ENCODE measurements around the gene UTF1. TPM values are rescaled to one million over a fixed set of nuclear protein-coding genes. Genes with fewer than 3 reads are reported as not detected.

Gene UTF1
- polyA plus RNA-seq, 1 donor from 2014 or later: not detected

- Histone ChIP-seq H3K4me2 (ENCODE audit: low read length) (no peak overlapping the region), H3F3A (ENCODE audit: insufficient read depth, low read length, poor library complexity, severe bottlenecking) (no peaks in the 10 kb centered on the region), H3K27me3 (ENCODE audit: insufficient read depth, low read depth, low read length) (no peaks in the 10 kb centered on the region), H2AFZ (ENCODE audit: low read depth, low read length) (no peak overlapping the region), H3K9me2 (ENCODE audit: insufficient read depth, low read length) (no peaks in the 10 kb centered on the region), H3K79me2 (replicated peaks; ENCODE audit: insufficient read depth, low read length) (no peaks in the 10 kb centered on the region), H4K20me1 (ENCODE audit: insufficient read depth) (no peaks in the 10 kb centered on the region), H3K4me3 (ENCODE audit: low read length) (no peak overlapping the region), H3K9ac (ENCODE audit: low read length) (no peak overlapping the region), H3K36me3 (ENCODE audit: insufficient read depth, low read length) (no peaks in the 10 kb centered on the region), H3K27ac (ENCODE audit: low read length) (no peak overlapping the region), H3K9me3 (ENCODE audit: low read length) (no peaks in the 10 kb centered on the region)
- no peak for TF ChIP-seq RAD21 (conservative IDR thresholded peaks at IDR 0.05)
- no peak for TF ChIP-seq REST (IDR thresholded peaks at IDR 0.05; ENCODE audit: borderline replicate concordance)
- no peak for TF ChIP-seq CTCF (IDR thresholded peaks at IDR 0.05; ENCODE audit: poor library complexity, severe bottlenecking)
These were observed 15.6 kb downstream of the UTF1 start for GRCh38 chr10:133245439-133246235.

GRCh38 chr10:133246236-133246626 lies 16.2 kb downstream of the UTF1 start:
- Histone ChIP-seq H3K9me2 (ENCODE audit: insufficient read depth, low read length) (no peaks in the 10 kb centered on the region), H3K36me3 (ENCODE audit: insufficient read depth, low read length) (no peaks in the 10 kb centered on the region), H3K9me3 (ENCODE audit: low read length) (no peaks in the 10 kb centered on the region), H3K27me3 (ENCODE audit: insufficient read depth, low read depth, low read length) (no peaks in the 10 kb centered on the region), H2AFZ (ENCODE audit: low read depth, low read length) (no peak overlapping the region), H3K4me2 (ENCODE audit: low read length) (no peak overlapping the region), H3K79me2 (replicated peaks; ENCODE audit: insufficient read depth, low read length) (no peaks in the 10 kb centered on the region), H3F3A (ENCODE audit: insufficient read depth, low read length, poor library complexity, severe bottlenecking) (no peaks in the 10 kb centered on the region), H3K27ac (ENCODE audit: low read length) (no peak overlapping the region), H3K9ac (ENCODE audit: low read length) (no peak overlapping the region), H4K20me1 (ENCODE audit: insufficient read depth) (no peaks in the 10 kb centered on the region), H3K4me3 (ENCODE audit: low read length) (no peak overlapping the region)
- no peak for TF ChIP-seq TAF1 (IDR thresholded peaks at IDR 0.05; ENCODE audit: low read depth)
- TF ChIP-seq SMC3 (conservative IDR thresholded peaks at IDR 0.05; ENCODE audit: poor library complexity): no peak
- TF ChIP-seq REST (IDR thresholded peaks at IDR 0.05; ENCODE audit: borderline replicate concordance): no peak
- no peak for TF ChIP-seq EZH2 (IDR thresholded peaks at IDR 0.05; ENCODE audit: borderline replicate concordance, insufficient read depth, low read length, poor library complexity, severe bottlenecking)
- no peak for TF ChIP-seq CTCF (IDR thresholded peaks at IDR 0.05; ENCODE audit: poor library complexity, severe bottlenecking)
- no peak for TF ChIP-seq MXI1 (conservative IDR thresholded peaks at IDR 0.05; ENCODE audit: poor library complexity, severe bottlenecking)
- no peak for TF ChIP-seq EP300 (conservative IDR thresholded peaks at IDR 0.05; ENCODE audit: poor library complexity, severe bottlenecking)
- no peak for TF ChIP-seq POLR2AphosphoS5 (IDR thresholded peaks at IDR 0.05)
- no peak for TF ChIP-seq RAD21 (conservative IDR thresholded peaks at IDR 0.05)
